Right lobe of liver (tissue), 6 donors: ENCODE results near the gene GPC5. TPM values are rescaled to one million over a fixed set of nuclear protein-coding genes. Genes with fewer than 3 reads are reported as not detected.
A peak's percentile ranks its signal among the peaks of the same experiment; 100 is the strongest.

Source experiments
- ATAC-seq, 4 donors: fragments of 200-7000 bp; cut with Tn5 transposase; one replicate each; pipeline ENCODE4 v1.9.1; 2020; ENCODE audit warnings: mild to moderate bottlenecking in 4 of 4, moderate library complexity in 4 of 4
- DNase-seq, 3 donors: peaks; one replicate each; pipeline ENCODE4 v3.0.0-alpha.2; 2020
- H3K27ac ChIP-seq, 3 donors: fragments of 200-600 bp; one replicate each; pipeline ENCODE4 v1.8.0; 2022
- H3K27me3 ChIP-seq, 2 donors: fragments of 200-600 bp; one replicate each; pipeline ENCODE4 v1.8.0; 2022
- H3K36me3 ChIP-seq, 4 donors: fragments of 200-600 bp; sonication (generic) in 1 of 4; one replicate each; pipeline versions ENCODE4 v1.5.1 to v1.8.0; 2017 to 2022; ENCODE audit warnings: control low read depth in 1 of 4
- H3K4me1 ChIP-seq, 4 donors: fragments of 200-600 bp; sonication (generic) in 1 of 4; one replicate each; pipeline versions ENCODE4 v1.5.1 to v1.8.0; 2017 to 2022; ENCODE audit warnings: control low read depth in 1 of 4
- H3K4me3 ChIP-seq, 3 donors: fragments of 200-600 bp; one replicate each; pipeline ENCODE4 v1.8.0; 2022
- H3K9me3 ChIP-seq, 4 donors: fragments of 200-600 bp; sonication (generic) in 1 of 4; one replicate each; pipeline versions ENCODE4 v1.5.1 to v1.8.0; 2017 to 2022; ENCODE audit warnings: control low read depth in 1 of 4
- CTCF ChIP-seq, 4 donors: fragments of 200-600 bp in 3 of 4; fragments of 450-650 bp in 1 of 4; IDR thresholded peaks; one replicate each; pipeline versions ENCODE4 v1.5.1 to v1.8.0; 2016 to 2022; ENCODE audit warnings: antibody characterized with exemption in 4 of 4, mild to moderate bottlenecking in 2 of 4
- POLR2A ChIP-seq: fragments of 450-650 bp; IDR thresholded peaks from one replicate; pipeline ENCODE4 v1.6.1; 2017; ENCODE audit warnings: antibody characterized with exemption, mild to moderate bottlenecking
- WGBS: methylation state at CpG from one replicate; pipeline ENCODE4 v1.1.6; 2018; ENCODE audit warnings: low coverage, low lambda C conversion rate; ENCODE audit not compliant: insufficient coverage; ENCODE audit errors: missing lambda C conversion rate; 5-methylcytosine and 5-hydroxymethylcytosine counted together
- intact Hi-C, 2 donors: fragments of 100-400 bp; cut with DNase I; formaldehyde crosslinking; loops; one replicate each; pipeline versions ENCODE4 v1.11.2 to v1.14.1; 2022
- total RNA-seq, 6 experiments: library from RNA; depleted of rRNA in 2 of 6; stranded (reverse); fragments of >200 nt in 2 of 6; fragmentation: NEBNext Ultra II Directional in 3 of 6; extraction: Animal tissue kit (Norgen Biotek cat#: 25700) in 3 of 6; gene quantifications; one replicate each; pipeline versions ENCODE4 v1.1.0 to v1.2.4, GENCODE V29; 2016 to 2023
- donor health status: DM: no; HTN: yes; CAD: no.
- donor health status: DM: no; HTN: no; CAD: no.
- donor health status: DM: no; HTN: no; CAD: no.
- donor health status: DM: no; HTN: yes; CAD: no.
- donor health status: DM: no; HTN: yes; CAD: no.

The GPC5 gene
- total RNA-seq, 6 experiments from 2014 or later, result 0.12 to 0.99 (median 0.66) TPM

DNA sequence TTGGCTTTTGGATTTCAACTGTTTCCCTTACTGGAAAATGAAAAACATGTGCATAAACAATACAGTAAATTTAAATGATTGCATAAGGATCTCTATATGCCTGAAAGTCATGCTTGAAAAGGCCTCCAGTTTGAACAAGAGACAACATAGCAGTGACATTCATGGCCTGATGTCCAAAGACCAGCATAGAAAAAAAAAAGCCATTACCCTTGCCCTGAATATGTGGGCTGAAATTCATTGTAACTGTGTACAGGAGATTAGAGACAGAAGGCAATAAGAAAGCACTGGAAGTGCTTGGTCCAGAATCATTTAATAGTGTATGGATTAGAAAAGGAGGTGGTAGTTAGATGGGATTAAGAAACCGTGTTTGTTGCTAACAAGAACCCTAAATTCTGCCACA is 35.5 kb upstream of the GPC5 start:
- 69% methylated on average over 1 of the region's 1 CpG for WGBS
- ATAC-seq (peak; percentile 22 to 55 (median 46)), DNase-seq (no peak)
- H3K9me3 ChIP-seq, result no peaks in the 10 kb centered on the region
- H3K27me3 ChIP-seq, result no peaks in the 10 kb centered on the region
- H3K4me1 ChIP-seq, result peaks cover 0 to 45% (median 14%) of the 10 kb centered on the region in 4 donors
- peak overlapping the region in 1 of 3 donors; percentile 48 for H3K27ac ChIP-seq
- H3K36me3 ChIP-seq, result no peaks in the 10 kb centered on the region
- intact Hi-C loops, result no loop called here
- no peak overlapping the region for H3K4me3 ChIP-seq
- TF ChIP-seq POLR2A, result no peak
- no peak for TF ChIP-seq CTCF (IDR thresholded peaks at IDR 0.05)

DNA sequence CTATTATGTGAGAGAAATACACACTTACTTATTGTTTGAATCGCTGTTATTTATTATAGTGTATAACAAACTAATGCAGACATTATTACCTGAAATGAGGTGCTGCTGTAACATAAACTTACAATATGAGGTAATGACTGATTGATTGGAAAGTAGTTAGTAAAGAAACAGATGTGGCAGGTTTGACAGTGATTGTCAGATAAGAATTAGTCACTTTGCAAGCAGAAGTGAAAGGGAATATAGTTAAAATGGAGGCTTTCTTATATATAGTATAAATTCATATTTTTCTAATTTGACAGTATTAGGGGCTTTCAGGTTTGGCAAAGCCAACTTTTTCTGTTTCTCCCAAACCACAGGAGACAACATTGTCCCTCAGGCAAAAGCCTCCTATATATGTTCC is 30.3 kb upstream of the GPC5 start:
- no peak for ATAC-seq
- no peak overlapping the region for H3K27ac ChIP-seq
- no peaks in the 10 kb centered on the region for H3K36me3 ChIP-seq
- TF ChIP-seq CTCF (IDR thresholded peaks at IDR 0.05) (no peak), POLR2A (no peak)
- H3K4me1 ChIP-seq, result peaks cover 0 to 14% (median 6%) of the 10 kb centered on the region in 4 donors
- no peak for DNase-seq
- no peaks in the 10 kb centered on the region for H3K9me3 ChIP-seq
- intact Hi-C loops, result no loop called here
- no peak overlapping the region for H3K4me3 ChIP-seq
- no peaks in the 10 kb centered on the region for H3K27me3 ChIP-seq
- WGBS, result 100% methylated on average over 1 of the region's 1 CpG

DNA sequence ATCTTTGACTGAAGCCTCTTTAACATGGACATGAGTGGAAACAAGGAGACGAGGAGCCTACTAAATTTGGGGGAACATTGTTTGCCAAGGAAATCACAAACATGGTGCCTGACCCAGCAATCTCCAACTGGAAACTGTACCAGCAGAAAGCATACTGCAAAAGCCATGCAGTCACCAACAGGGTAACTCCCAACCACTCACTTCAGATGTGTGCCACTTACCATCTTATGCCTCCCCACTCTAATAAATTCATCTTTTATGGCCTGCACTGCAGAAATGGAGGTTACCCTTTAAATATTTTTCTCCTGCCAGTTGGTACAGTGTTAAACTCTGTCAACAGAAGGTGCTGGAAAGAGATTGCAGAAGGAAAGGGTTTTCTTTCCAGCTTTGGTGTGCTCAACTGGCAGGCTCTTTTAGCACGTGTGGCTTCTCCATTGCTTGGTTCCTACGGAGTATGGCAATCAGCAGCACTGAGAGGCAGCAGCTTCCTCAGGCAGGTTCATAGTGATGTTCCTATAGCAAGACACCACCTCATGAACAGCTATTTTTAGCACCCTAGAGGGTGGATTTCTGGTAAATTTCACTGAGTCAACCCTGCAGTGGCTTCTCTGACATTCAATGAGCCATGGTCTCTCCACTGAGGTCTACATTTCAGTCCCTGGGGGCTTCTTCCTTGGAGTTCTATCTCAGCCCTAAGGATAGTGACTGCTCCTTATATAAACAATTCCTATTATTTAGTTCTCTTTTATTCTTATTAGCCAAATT is 29.6 kb upstream of the GPC5 start:
- no peak for TF ChIP-seq POLR2A
- TF ChIP-seq CTCF (IDR thresholded peaks at IDR 0.05), result no peak
- Histone ChIP-seq H3K9me3 (no peaks in the 10 kb centered on the region), H3K4me3 (no peak overlapping the region), H3K27ac (no peak overlapping the region), H3K36me3 (no peaks in the 10 kb centered on the region), H3K4me1 (peaks cover 0 to 15% (median 7%) of the 10 kb centered on the region in 4 donors), H3K27me3 (no peaks in the 10 kb centered on the region)
- WGBS, result 55% methylated on average over 2 of the region's 3 CpGs
- DNase-seq, result no peak
- ATAC-seq, result no peak
- intact Hi-C loops, result no loop called here

GRCh38 chr13:91369441-91369831 is 29.0 kb upstream of the GPC5 start:
- Histone ChIP-seq H3K27ac (no peak overlapping the region), H3K36me3 (no peaks in the 10 kb centered on the region), H3K27me3 (no peaks in the 10 kb centered on the region), H3K4me1 (peaks cover 0 to 15% (median 7%) of the 10 kb centered on the region in 4 donors), H3K9me3 (no peaks in the 10 kb centered on the region), H3K4me3 (no peak overlapping the region)
- DNase-seq (no peak), ATAC-seq (no peak)
- intact Hi-C loops, result no loop called here
- no peak for TF ChIP-seq CTCF (IDR thresholded peaks at IDR 0.05)
- TF ChIP-seq POLR2A, result no peak
- 51% methylated on average over 3 of the region's 3 CpGs for WGBS
